Gastrocnemius medialis (tissue), 4 donors: Measurements from ENCODE around the gene CPSF3.

Experiments used
- POLR2A ChIP-seq, 2 donors: fragments of 450-650 bp; IDR thresholded peaks; one replicate each; pipeline ENCODE4 v1.6.1; 2017; ENCODE audit warnings: antibody characterized with exemption in 2 of 2, mild to moderate bottlenecking in 2 of 2, moderate library complexity in 2 of 2
- TF ChIP-seq, protein P1 (sequence below), 5 experiments: fragments of 450-650 bp in 3 of 5; fragments of 200-600 bp in 2 of 5; sonication (generic) in 2 of 5; IDR thresholded peaks in 4 of 5; conservative IDR thresholded peaks in 1 of 5; 1 replicate in 4 of 5; 2 replicates in 1 of 5; pipeline ENCODE4 v1.5.1; 2016 to 2019; ENCODE audit warnings: antibody characterized with exemption in 5 of 5, mild to moderate bottlenecking in 3 of 5, moderate library complexity in 3 of 5

DNA sequence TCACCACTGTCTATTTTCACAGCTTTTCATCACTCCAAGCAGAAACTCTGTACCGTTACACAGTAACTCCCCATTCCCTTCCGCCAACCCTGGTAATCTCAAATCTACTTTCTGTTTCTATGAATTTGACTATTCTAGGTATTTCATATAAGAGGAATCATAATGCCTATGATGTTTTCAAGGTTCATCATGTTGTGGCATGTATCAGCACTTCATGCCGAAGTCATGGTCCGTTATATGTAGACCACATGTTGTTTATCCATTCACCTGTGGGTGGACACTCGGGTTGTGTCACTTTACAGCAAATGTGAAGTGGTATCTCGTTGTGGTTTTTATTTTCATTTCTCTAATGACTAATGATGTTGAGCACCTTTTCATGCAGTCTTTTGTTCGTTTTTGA lies 21.6 kb downstream of the CPSF3 start:
- TF ChIP-seq POLR2A (IDR thresholded peaks at IDR 0.05), result no peak
- TF ChIP-seq, protein P1, sequence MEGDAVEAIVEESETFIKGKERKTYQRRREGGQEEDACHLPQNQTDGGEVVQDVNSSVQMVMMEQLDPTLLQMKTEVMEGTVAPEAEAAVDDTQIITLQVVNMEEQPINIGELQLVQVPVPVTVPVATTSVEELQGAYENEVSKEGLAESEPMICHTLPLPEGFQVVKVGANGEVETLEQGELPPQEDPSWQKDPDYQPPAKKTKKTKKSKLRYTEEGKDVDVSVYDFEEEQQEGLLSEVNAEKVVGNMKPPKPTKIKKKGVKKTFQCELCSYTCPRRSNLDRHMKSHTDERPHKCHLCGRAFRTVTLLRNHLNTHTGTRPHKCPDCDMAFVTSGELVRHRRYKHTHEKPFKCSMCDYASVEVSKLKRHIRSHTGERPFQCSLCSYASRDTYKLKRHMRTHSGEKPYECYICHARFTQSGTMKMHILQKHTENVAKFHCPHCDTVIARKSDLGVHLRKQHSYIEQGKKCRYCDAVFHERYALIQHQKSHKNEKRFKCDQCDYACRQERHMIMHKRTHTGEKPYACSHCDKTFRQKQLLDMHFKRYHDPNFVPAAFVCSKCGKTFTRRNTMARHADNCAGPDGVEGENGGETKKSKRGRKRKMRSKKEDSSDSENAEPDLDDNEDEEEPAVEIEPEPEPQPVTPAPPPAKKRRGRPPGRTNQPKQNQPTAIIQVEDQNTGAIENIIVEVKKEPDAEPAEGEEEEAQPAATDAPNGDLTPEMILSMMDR (IDR thresholded peaks at IDR 0.05 in 4 of 5, conservative IDR thresholded peaks at IDR 0.05 in 1 of 5), result no peak
